Measurements from ENCODE around the gene TLK1.
A peak's percentile ranks its signal among the peaks of the same experiment; 100 is the strongest.

The TLK1 gene

GRCh38 chr2:171160119-171160955 is at the start of gene TLK1:
Gene TLK1, minus strand, starts transcription at chr2:171160893. Its CDS starts 465 bp downstream, at chr2:171160428.
- peak; percentile 90 for DNase-seq (ENCODE audit: low read depth, low spot score)

- no peak for DNase-seq (ENCODE audit: low read depth, low spot score)
Measured at GRCh38 chr2:171210216-171210863, 49.6 kb upstream of the TLK1 start.

GRCh38 chr2:171208657-171209056 is 48.0 kb upstream of the TLK1 start:
- no peak for DNase-seq (ENCODE audit: low read depth, low spot score)

GRCh38 chr2:171206422-171207115 is 45.9 kb upstream of the TLK1 start:
- DNase-seq (ENCODE audit: low read depth, low spot score): no peak

- DNase-seq (ENCODE audit: low read depth, low spot score): no peak
Measured at GRCh38 chr2:171205551-171205950, 44.9 kb upstream of the TLK1 start.

- no peak for DNase-seq (ENCODE audit: low read depth, low spot score)
Measured at GRCh38 chr2:171201767-171202166, 41.1 kb upstream of the TLK1 start.

GRCh38 chr2:171201271-171201670 is 40.6 kb upstream of the TLK1 start:
- no peak for DNase-seq (ENCODE audit: low read depth, low spot score)

- no peak for DNase-seq (ENCODE audit: low read depth, low spot score)
Measured at GRCh38 chr2:171200469-171200868, 39.8 kb upstream of the TLK1 start.

GRCh38 chr2:171191021-171191420 is 30.3 kb upstream of the TLK1 start:
- no peak for DNase-seq (ENCODE audit: low read depth, low spot score)

- DNase-seq (ENCODE audit: low read depth, low spot score): no peak
Measured at GRCh38 chr2:171187819-171188218, 27.1 kb upstream of the TLK1 start.

- no peak for DNase-seq (ENCODE audit: low read depth, low spot score)
Measured at GRCh38 chr2:171187177-171187576, 26.5 kb upstream of the TLK1 start.

- DNase-seq (ENCODE audit: low read depth, low spot score): peak; percentile 80
Measured at GRCh38 chr2:171185941-171186340, 25.2 kb upstream of the TLK1 start.

GRCh38 chr2:171185165-171185818 is 24.6 kb upstream of the TLK1 start:
- DNase-seq (ENCODE audit: low read depth, low spot score): peak; percentile 3

- no peak for DNase-seq (ENCODE audit: low read depth, low spot score)
Measured at GRCh38 chr2:171181064-171182049, 20.7 kb upstream of the TLK1 start.

GRCh38 chr2:171180229-171180930 is 19.7 kb upstream of the TLK1 start:
- DNase-seq (ENCODE audit: low read depth, low spot score): no peak

- DNase-seq (ENCODE audit: low read depth, low spot score): no peak
Measured at GRCh38 chr2:171178993-171179392, 18.3 kb upstream of the TLK1 start.

GRCh38 chr2:171176516-171176915 is 15.8 kb upstream of the TLK1 start:
- DNase-seq (ENCODE audit: low read depth, low spot score): no peak

GRCh38 chr2:171174075-171174474 is 13.4 kb upstream of the TLK1 start:
- DNase-seq (ENCODE audit: low read depth, low spot score): no peak

GRCh38 chr2:171173087-171173486 is 12.4 kb upstream of the TLK1 start:
- no peak for DNase-seq (ENCODE audit: low read depth, low spot score)

- DNase-seq (ENCODE audit: low read depth, low spot score): no peak
Measured at GRCh38 chr2:171171808-171172207, 11.1 kb upstream of the TLK1 start.
